Liver (tissue), 9 donors: ENCODE results near the gene ORM2. TPM values are rescaled to one million over a fixed set of nuclear protein-coding genes. Genes with fewer than 3 reads are reported as not detected.
A peak's percentile ranks its signal among the peaks of the same experiment; 100 is the strongest.

ENCODE experiments used
- DNase-seq: peaks from one replicate; pipeline ENCODE4 v3.0.0-alpha.2; 2017; ENCODE audit warnings: low spot score
- H3K27ac ChIP-seq, 2 donors: one replicate each; pipeline ENCODE4 v1.7.0; 2013; ENCODE audit warnings: inconsistent platforms in 2 of 2, low read length in 2 of 2, control low read depth in 1 of 2, low read depth in 1 of 2, mild to moderate bottlenecking in 1 of 2
- H3K27me3 ChIP-seq, 4 donors: one replicate each; pipeline versions ENCODE4 v1.6.1 to v1.7.0; 2013; ENCODE audit warnings: low read length in 3 of 4, inconsistent platforms in 1 of 4, mild to moderate bottlenecking in 1 of 4, moderate library complexity in 1 of 4; ENCODE audit not compliant: control insufficient read depth in 4 of 4, insufficient read depth in 4 of 4
- H3K36me3 ChIP-seq, 4 donors: one replicate each; pipeline versions ENCODE4 v1.6.1 to v1.7.0; 2013; ENCODE audit warnings: low read length in 3 of 4, mild to moderate bottlenecking in 3 of 4, low read depth in 1 of 4, moderate library complexity in 1 of 4; ENCODE audit not compliant: control insufficient read depth in 4 of 4, insufficient read depth in 3 of 4
- H3K4me1 ChIP-seq, 4 donors: one replicate each; pipeline versions ENCODE4 v1.6.1 to v1.7.0; 2013; ENCODE audit warnings: low read length in 3 of 4, mild to moderate bottlenecking in 3 of 4, moderate library complexity in 1 of 4; ENCODE audit not compliant: control insufficient read depth in 4 of 4, insufficient read depth in 4 of 4
- H3K4me3 ChIP-seq, 3 donors: one replicate each; pipeline versions ENCODE4 v1.6.1 to v1.7.0; 2013; ENCODE audit warnings: low read length in 3 of 3, control low read depth in 1 of 3, low read depth in 1 of 3, mild to moderate bottlenecking in 1 of 3
- H3K9ac ChIP-seq, 2 donors: one replicate each; pipeline ENCODE4 v1.7.0; 2013; ENCODE audit warnings: low read length in 2 of 2, mild to moderate bottlenecking in 2 of 2, moderate library complexity in 2 of 2, control low read depth in 1 of 2, low read depth in 1 of 2
- H3K9me3 ChIP-seq, 4 donors: one replicate each; pipeline versions ENCODE4 v1.6.1 to v1.7.0; 2013; ENCODE audit warnings: low read length in 3 of 4; ENCODE audit not compliant: control insufficient read depth in 4 of 4
- EGR1 ChIP-seq, 2 donors: IDR thresholded peaks; 2 replicates each; pipeline ENCODE4 v1.6.1; 2016 to 2018; ENCODE audit warnings: antibody characterized with exemption in 2 of 2, low read depth in 2 of 2
- FOXA2 ChIP-seq: IDR thresholded peaks from 2 replicates; pipeline ENCODE4 v1.6.1; 2016; ENCODE audit warnings: antibody characterized with exemption
- GABPA ChIP-seq, 2 donors: IDR thresholded peaks in 1 of 2; conservative IDR thresholded peaks in 1 of 2; 2 replicates each; pipeline ENCODE4 v1.6.1; 2016; ENCODE audit warnings: antibody characterized with exemption in 2 of 2, mild to moderate bottlenecking in 1 of 2, moderate library complexity in 1 of 2
- HNF4A ChIP-seq, 2 donors: conservative IDR thresholded peaks; 2 replicates each; pipeline ENCODE4 v1.6.1; 2016; ENCODE audit warnings: antibody characterized with exemption in 2 of 2, mild to moderate bottlenecking in 2 of 2
- HNF4G ChIP-seq: IDR thresholded peaks from 2 replicates; pipeline ENCODE4 v1.6.1; 2016; ENCODE audit warnings: antibody characterized with exemption
- NR2F2 ChIP-seq: IDR thresholded peaks from 2 replicates; pipeline ENCODE4 v1.6.1; 2016; ENCODE audit warnings: antibody characterized with exemption
- RAD21 ChIP-seq, 2 donors: IDR thresholded peaks; 2 replicates each; pipeline ENCODE4 v1.6.1; 2016; ENCODE audit warnings: antibody characterized with exemption in 2 of 2, mild to moderate bottlenecking in 2 of 2
- SP1 ChIP-seq: IDR thresholded peaks from 2 replicates; pipeline ENCODE4 v1.6.1; 2018; ENCODE audit warnings: antibody characterized with exemption, mild to moderate bottlenecking
- TAF1 ChIP-seq: conservative IDR thresholded peaks from 2 replicates; pipeline ENCODE4 v1.6.1; 2016; ENCODE audit warnings: antibody characterized with exemption, mild to moderate bottlenecking
- YY1 ChIP-seq: IDR thresholded peaks from 2 replicates; pipeline ENCODE4 v1.6.1; 2016; ENCODE audit warnings: antibody characterized with exemption, mild to moderate bottlenecking
- WGBS: extraction: QIAGEN DNeasy Blood & Tissue Kit; methylation state at CpG from one replicate; pipeline ENCODE4 v1.1.7; 2013; 5-methylcytosine and 5-hydroxymethylcytosine counted together
- polyA plus RNA-seq, 2 donors: library from polyadenylated mRNA; stranded (reverse) in 1 of 2; unstranded in 1 of 2; fragments of 200-250 nt in 1 of 2; fragments of >200 nt in 1 of 2; fragmentation: Nextera tagmentation in 1 of 2; extraction: Ambion mirVana in 1 of 2; gene quantifications; one replicate each; pipeline versions ENCODE4 v1.2.1 to v1.2.3, GENCODE V29; 2013 to 2015
- total RNA-seq, 2 donors: library from RNA; depleted of rRNA; stranded (reverse); fragments of >200 nt; gene quantifications; one replicate each; pipeline ENCODE4 v1.2.3, GENCODE V29; 2014
- TF ChIP-seq, protein P1 (sequence below): fragments of 150-350 bp; IDR thresholded peaks from 2 replicates; pipeline ENCODE4 v1.5.1; 2017; ENCODE audit warnings: improper control_type of control experiment, low read depth, low read length; ENCODE audit not compliant: missing input control
- TF ChIP-seq, protein P2 (sequence below): IDR thresholded peaks from 2 replicates; pipeline ENCODE4 v1.6.1; 2016; ENCODE audit warnings: antibody characterized with exemption
- TF ChIP-seq, protein P3 (sequence below): IDR thresholded peaks from 2 replicates; pipeline ENCODE4 v1.6.1; 2016; ENCODE audit warnings: antibody characterized with exemption
- TF ChIP-seq, protein P4 (sequence below): IDR thresholded peaks from 2 replicates; pipeline ENCODE4 v1.6.1; 2016; ENCODE audit warnings: antibody characterized with exemption, mild to moderate bottlenecking
- donor health status: healthy.
- donor health status: healthy.
- donor health status: healthy.
- donor health status: healthy.
- donor health status: healthy.

The ORM2 gene
- total and polyA plus RNA-seq, 4 donors: 276 to 7,373 (median 5,310) TPM

DNA sequence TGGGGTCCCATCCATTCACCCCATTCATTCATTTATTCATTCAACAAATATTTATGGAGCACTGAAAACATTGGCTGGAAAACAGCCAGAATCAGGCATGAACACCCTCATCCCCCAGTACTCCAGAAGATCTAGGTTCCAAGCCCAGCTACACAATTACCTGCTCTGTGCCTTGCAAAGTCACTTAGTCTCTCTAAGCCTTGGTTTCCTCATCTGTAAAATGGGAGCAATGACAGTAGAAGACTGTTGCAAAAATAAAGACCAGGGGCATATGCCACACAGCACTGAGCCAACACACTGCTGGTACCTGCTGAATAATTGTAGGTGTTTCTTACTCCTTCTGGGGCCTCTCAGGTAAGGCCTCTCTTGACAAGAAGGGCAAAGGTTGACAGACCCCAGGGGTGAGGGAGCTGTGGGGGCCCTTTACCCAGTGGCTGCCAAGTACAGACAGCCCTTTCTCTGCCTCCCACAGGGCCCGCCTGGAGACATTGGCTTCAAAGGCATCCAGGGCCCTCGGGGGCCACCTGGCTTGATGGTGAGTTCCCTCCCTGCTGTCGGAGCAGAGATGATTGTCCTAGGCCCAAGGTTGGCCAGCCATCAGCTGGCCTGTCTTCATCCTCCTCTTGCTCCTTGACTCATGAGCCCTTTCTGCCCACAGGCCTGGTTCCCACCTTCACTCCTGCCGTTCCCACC, 29.4 kb upstream of the ORM2 start:
- Histone ChIP-seq H3K27me3 (no peaks in the 10 kb centered on the region), H3K9me3 (no peaks in the 10 kb centered on the region), H3K9ac (no peak overlapping the region), H3K36me3 (peaks cover 5 to 21% (median 11%) of the 10 kb centered on the region in 4 donors), H3K4me1 (peaks cover 0 to 8% (median 4%) of the 10 kb centered on the region in 4 donors), H3K27ac (no peak overlapping the region), H3K4me3 (no peak overlapping the region)
- DNase-seq: peak; percentile 32
- TF ChIP-seq YY1 (no peak), TAF1 (no peak), HNF4G (no peak), GABPA (IDR thresholded peaks at IDR 0.05 in 1 of 2, conservative IDR thresholded peaks at IDR 0.05 in 1 of 2) (no peak)
- WGBS: 98% methylated on average over 4 of the region's 4 CpGs

DNA sequence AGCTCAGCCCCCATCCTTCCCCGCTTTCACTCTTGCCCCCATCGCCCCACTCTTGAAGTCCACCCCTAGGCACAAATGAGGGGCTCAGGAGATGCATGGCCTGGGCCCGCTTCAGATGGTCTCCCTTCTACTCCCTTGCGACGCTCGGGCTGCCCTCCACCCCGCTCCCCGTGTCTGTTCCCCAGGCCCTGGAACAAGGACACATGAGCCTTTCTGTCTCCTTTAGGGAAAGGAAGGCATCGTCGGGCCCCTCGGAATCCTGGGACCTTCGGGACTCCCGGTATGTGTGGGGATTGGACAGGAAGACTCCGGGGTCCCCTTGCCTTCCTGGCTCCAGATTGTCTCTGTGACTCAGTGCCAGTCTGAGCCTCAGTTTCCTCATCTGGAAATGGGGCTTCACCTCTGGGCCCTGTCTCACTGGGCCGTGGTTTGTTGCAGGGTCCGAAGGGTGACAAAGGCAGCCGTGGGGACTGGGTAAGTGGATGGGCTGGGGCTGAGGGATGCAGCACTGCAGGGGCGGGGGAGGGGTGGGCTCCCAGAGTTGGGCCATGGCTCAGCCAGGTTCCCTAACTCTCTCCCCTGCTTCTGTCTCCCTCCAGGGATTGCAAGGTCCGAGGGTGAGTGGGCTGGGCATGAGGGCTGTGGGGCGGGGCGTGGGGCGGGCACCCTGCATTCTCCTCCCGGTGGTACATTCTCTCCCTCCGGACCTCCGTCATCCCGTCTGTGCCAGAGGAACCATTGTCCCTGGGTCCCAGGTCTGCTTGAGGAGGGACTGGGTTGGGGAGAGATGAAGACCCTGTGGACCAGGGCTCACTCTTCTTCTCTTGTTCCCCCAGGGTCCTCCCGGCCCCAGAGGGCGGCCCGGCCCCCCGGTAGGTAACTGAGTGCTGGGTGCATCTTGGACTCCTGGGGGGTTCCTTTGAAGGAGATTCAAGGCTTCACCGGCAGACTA, 28.5 kb upstream of the ORM2 start:
- TF ChIP-seq YY1: no peak
- no peak overlapping the region for H3K27ac ChIP-seq
- DNase-seq: no peak
- peaks cover 0 to 16% (median 12%) of the 10 kb centered on the region in 4 donors for H3K4me1 ChIP-seq
- H3K36me3 ChIP-seq: peaks cover 0 to 17% (median 10%) of the 10 kb centered on the region in 4 donors
- H3K9me3 ChIP-seq: no peaks in the 10 kb centered on the region
- H3K9ac ChIP-seq: no peak overlapping the region
- H3K27me3 ChIP-seq: no peaks in the 10 kb centered on the region
- no peak overlapping the region for H3K4me3 ChIP-seq
- WGBS: 95% methylated on average over 31 of the region's 31 CpGs

DNA sequence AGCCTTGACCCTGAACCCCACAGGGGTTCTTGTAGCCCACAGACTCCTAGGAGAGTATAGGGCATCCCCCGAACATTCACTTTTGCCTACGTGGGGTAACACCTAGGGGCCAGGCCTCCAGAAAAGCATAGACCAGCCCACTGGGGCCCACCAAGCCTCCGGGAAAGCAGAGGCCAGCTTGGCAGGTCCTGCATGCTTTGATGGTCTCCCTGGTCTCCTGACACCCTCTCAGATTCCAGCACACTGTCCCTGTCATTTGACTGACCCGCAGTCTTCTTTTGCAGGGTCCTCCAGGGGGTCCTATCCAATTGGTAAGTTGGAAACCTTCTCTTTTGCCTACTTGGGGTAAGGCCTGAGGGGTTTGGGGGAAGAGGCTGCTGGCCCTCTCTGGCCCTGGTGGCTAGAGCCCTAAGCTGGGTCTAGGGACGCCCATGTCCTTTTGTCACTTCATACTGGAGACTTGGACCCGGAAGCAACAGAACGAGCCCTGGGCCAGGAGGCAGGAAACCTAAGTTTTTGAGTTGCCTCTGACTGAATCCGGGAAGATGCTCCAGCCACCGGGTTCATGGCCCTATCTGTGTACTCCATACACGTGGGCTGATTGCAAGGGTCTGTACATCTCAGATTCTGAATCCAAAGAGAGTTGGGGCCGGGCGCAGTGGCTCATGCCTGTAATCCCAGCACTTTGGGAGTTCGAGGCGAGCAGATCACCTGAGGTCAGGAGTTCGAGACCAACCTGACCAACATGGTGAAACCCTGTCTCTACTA, 27.7 kb upstream of the ORM2 start:
- Histone ChIP-seq H3K9me3 (no peaks in the 10 kb centered on the region), H3K9ac (no peak overlapping the region), H3K27ac (no peak overlapping the region), H3K27me3 (no peaks in the 10 kb centered on the region), H3K4me3 (no peak overlapping the region), H3K36me3 (peaks cover 0 to 13% (median 9%) of the 10 kb centered on the region in 4 donors), H3K4me1 (peaks cover 0 to 22% (median 16%) of the 10 kb centered on the region in 4 donors)
- peak; percentile 24 for DNase-seq
- 86% methylated on average over 15 of the region's 15 CpGs for WGBS
- TF ChIP-seq HNF4A (conservative IDR thresholded peaks at IDR 0.05) (no peak), TAF1 (no peak), NR2F2 (no peak), EGR1 (IDR thresholded peaks at IDR 0.05; ENCODE audit: low read depth in 2 of 2) (no peak), GABPA (IDR thresholded peaks at IDR 0.05 in 1 of 2, conservative IDR thresholded peaks at IDR 0.05 in 1 of 2) (no peak), RAD21 (IDR thresholded peaks at IDR 0.05) (no peak), FOXA2 (no peak), SP1 (no peak)
- TF ChIP-seq, protein P1, sequence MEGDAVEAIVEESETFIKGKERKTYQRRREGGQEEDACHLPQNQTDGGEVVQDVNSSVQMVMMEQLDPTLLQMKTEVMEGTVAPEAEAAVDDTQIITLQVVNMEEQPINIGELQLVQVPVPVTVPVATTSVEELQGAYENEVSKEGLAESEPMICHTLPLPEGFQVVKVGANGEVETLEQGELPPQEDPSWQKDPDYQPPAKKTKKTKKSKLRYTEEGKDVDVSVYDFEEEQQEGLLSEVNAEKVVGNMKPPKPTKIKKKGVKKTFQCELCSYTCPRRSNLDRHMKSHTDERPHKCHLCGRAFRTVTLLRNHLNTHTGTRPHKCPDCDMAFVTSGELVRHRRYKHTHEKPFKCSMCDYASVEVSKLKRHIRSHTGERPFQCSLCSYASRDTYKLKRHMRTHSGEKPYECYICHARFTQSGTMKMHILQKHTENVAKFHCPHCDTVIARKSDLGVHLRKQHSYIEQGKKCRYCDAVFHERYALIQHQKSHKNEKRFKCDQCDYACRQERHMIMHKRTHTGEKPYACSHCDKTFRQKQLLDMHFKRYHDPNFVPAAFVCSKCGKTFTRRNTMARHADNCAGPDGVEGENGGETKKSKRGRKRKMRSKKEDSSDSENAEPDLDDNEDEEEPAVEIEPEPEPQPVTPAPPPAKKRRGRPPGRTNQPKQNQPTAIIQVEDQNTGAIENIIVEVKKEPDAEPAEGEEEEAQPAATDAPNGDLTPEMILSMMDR: no peak
- TF ChIP-seq, protein P2, sequence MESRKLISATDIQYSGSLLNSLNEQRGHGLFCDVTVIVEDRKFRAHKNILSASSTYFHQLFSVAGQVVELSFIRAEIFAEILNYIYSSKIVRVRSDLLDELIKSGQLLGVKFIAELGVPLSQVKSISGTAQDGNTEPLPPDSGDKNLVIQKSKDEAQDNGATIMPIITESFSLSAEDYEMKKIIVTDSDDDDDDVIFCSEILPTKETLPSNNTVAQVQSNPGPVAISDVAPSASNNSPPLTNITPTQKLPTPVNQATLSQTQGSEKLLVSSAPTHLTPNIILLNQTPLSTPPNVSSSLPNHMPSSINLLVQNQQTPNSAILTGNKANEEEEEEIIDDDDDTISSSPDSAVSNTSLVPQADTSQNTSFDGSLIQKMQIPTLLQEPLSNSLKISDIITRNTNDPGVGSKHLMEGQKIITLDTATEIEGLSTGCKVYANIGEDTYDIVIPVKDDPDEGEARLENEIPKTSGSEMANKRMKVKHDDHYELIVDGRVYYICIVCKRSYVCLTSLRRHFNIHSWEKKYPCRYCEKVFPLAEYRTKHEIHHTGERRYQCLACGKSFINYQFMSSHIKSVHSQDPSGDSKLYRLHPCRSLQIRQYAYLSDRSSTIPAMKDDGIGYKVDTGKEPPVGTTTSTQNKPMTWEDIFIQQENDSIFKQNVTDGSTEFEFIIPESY: no peak
- TF ChIP-seq, protein P3, sequence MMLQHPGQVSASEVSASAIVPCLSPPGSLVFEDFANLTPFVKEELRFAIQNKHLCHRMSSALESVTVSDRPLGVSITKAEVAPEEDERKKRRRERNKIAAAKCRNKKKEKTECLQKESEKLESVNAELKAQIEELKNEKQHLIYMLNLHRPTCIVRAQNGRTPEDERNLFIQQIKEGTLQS: no peak
- TF ChIP-seq, protein P4, sequence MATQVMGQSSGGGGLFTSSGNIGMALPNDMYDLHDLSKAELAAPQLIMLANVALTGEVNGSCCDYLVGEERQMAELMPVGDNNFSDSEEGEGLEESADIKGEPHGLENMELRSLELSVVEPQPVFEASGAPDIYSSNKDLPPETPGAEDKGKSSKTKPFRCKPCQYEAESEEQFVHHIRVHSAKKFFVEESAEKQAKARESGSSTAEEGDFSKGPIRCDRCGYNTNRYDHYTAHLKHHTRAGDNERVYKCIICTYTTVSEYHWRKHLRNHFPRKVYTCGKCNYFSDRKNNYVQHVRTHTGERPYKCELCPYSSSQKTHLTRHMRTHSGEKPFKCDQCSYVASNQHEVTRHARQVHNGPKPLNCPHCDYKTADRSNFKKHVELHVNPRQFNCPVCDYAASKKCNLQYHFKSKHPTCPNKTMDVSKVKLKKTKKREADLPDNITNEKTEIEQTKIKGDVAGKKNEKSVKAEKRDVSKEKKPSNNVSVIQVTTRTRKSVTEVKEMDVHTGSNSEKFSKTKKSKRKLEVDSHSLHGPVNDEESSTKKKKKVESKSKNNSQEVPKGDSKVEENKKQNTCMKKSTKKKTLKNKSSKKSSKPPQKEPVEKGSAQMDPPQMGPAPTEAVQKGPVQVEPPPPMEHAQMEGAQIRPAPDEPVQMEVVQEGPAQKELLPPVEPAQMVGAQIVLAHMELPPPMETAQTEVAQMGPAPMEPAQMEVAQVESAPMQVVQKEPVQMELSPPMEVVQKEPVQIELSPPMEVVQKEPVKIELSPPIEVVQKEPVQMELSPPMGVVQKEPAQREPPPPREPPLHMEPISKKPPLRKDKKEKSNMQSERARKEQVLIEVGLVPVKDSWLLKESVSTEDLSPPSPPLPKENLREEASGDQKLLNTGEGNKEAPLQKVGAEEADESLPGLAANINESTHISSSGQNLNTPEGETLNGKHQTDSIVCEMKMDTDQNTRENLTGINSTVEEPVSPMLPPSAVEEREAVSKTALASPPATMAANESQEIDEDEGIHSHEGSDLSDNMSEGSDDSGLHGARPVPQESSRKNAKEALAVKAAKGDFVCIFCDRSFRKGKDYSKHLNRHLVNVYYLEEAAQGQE: no peak
